Ascending aorta (tissue), 2 donors: Measurements from ENCODE around the gene MYOCD. TPM values are rescaled to one million over a fixed set of nuclear protein-coding genes. Genes with fewer than 3 reads are reported as not detected.
"Not testable (repeated sequence)": the region's sequence is repeated elsewhere in the genome, so short reads cannot be mapped to it uniquely, and the experiment has no call there.

Source experiments
- DNase-seq, 2 donors: peaks; one replicate each; pipeline ENCODE4 v3.0.0-alpha.2; 2019; ENCODE audit warnings: low spot score in 2 of 2
- H3K27ac ChIP-seq, 2 donors: fragments of 200-600 bp; sonication (generic); one replicate each; pipeline ENCODE4 v1.5.1; 2016 to 2017; ENCODE audit warnings: mild to moderate bottlenecking in 1 of 2
- H3K27me3 ChIP-seq: fragments of 200-600 bp; sonication (generic); one replicate; pipeline ENCODE4 v1.5.1; 2017
- H3K36me3 ChIP-seq, 2 donors: fragments of 200-600 bp; sonication (generic); one replicate each; pipeline ENCODE4 v1.5.1; 2016
- H3K4me1 ChIP-seq, 2 donors: fragments of 200-600 bp; sonication (generic); one replicate each; pipeline ENCODE4 v1.5.1; 2016 to 2017; ENCODE audit warnings: mild to moderate bottlenecking in 1 of 2
- H3K4me3 ChIP-seq, 2 donors: fragments of 200-600 bp; sonication (generic); one replicate each; pipeline ENCODE4 v1.5.1; 2016 to 2017; ENCODE audit warnings: mild to moderate bottlenecking in 1 of 2
- H3K9me3 ChIP-seq, 2 donors: fragments of 200-600 bp; sonication (generic); one replicate each; pipeline ENCODE4 v1.5.1; 2016
- intact Hi-C: fragments of 100-400 bp; cut with DNase I; formaldehyde crosslinking; loops from one replicate; pipeline ENCODE4 v1.15.1; 2023
- total RNA-seq: library from RNA; depleted of rRNA; stranded (reverse); fragments of >200 nt; gene quantifications from one replicate; pipeline ENCODE4 v1.1.0, GENCODE V29; 2016
- TF ChIP-seq, protein P1 (sequence below), 3 experiments: fragments of 200-600 bp in 2 of 3; fragments of 450-650 bp in 1 of 3; sonication (generic) in 2 of 3; IDR thresholded peaks; one replicate each; pipeline ENCODE4 v1.5.1; 2016 to 2019; ENCODE audit warnings: antibody characterized with exemption in 3 of 3, mild to moderate bottlenecking in 1 of 3, moderate library complexity in 1 of 3

Gene MYOCD
- total RNA-seq, 1 donor from 2014 or later = 153 TPM

DNA sequence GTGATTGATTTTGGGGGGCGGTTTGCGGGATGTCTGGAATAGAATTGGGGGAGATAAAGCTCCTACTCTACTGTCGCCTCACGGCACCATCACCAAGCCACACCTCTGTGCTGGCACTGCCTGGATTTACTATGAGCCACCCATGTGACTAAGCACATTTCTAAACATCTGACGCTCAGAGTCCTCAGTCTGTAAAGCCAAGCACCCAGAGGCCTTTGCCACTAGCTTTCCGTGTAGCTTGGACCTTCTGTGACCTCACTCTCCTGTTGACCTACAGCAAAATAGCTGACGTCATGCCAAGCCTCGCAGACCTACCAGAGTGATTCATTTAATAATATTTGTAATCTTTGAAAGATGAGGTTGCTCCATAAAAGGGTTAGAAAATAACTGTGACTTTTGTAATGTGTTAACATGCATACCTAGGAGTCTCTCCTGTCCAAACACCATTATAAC lies 38.5 kb upstream of the MYOCD start:
- H3K27ac ChIP-seq = peak overlapping the region; percentile 95 to 96
- H3K4me1 ChIP-seq = peaks cover 15 to 45% of the 10 kb centered on the region in 2 donors
- TF ChIP-seq, protein P1, sequence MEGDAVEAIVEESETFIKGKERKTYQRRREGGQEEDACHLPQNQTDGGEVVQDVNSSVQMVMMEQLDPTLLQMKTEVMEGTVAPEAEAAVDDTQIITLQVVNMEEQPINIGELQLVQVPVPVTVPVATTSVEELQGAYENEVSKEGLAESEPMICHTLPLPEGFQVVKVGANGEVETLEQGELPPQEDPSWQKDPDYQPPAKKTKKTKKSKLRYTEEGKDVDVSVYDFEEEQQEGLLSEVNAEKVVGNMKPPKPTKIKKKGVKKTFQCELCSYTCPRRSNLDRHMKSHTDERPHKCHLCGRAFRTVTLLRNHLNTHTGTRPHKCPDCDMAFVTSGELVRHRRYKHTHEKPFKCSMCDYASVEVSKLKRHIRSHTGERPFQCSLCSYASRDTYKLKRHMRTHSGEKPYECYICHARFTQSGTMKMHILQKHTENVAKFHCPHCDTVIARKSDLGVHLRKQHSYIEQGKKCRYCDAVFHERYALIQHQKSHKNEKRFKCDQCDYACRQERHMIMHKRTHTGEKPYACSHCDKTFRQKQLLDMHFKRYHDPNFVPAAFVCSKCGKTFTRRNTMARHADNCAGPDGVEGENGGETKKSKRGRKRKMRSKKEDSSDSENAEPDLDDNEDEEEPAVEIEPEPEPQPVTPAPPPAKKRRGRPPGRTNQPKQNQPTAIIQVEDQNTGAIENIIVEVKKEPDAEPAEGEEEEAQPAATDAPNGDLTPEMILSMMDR (IDR thresholded peaks at IDR 0.05) = no peak
- DNase-seq = peak; percentile 80 to 96
- no peaks in the 10 kb centered on the region for H3K9me3 ChIP-seq
- H3K4me3 ChIP-seq = peak overlapping the region in 1 of 2 donors; percentile 32
- intact Hi-C loops = loop anchor here (1.0 to 5.0 kb wide), 8 partner anchors 40 to 260 kb away; partner anchors contain the start of gene MYOCD
- H3K36me3 ChIP-seq = no peaks in the 10 kb centered on the region
- no peaks in the 10 kb centered on the region for H3K27me3 ChIP-seq

DNA sequence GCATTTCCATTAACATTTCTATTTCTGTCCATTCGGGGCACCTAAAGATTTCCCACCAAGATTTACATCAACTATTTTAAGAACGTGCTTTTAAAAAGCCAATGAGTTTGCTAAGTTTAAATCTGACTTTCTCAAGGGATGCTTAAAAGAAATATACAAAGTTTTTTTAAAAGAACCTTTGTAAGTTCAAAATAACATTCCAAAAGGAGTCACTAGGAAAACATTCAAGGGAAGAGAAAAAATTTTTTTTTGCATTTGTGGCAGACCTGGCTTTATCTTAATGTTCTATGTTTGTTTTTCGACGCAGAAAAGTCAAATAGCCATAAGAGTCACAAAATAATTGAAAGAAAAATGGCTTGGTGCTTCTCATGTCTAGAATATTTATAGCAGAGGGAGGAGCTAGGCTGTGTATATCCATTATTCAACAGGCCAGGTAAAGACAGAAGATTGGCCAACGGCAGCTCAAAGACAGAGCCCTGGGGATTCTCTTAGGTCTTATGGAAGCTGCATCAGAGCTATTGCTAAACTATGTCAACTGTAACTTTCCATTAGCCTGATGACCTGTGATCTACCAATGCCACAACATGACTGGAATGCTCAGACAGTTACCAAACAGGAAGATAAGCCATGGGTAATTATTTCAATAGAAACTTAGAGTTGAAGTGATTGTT lies 37.8 kb upstream of the MYOCD start:
- Histone ChIP-seq H3K4me1 (peaks cover 15 to 45% of the 10 kb centered on the region in 2 donors), H3K27ac (peak overlapping the region; percentile 95 to 96), H3K4me3 (no peak overlapping the region), H3K9me3 (no peaks in the 10 kb centered on the region), H3K36me3 (no peaks in the 10 kb centered on the region), H3K27me3 (no peaks in the 10 kb centered on the region)
- no peak for DNase-seq
- intact Hi-C loops = loop anchor here (1.0 to 5.0 kb wide), 8 partner anchors 39 to 261 kb away; partner anchors contain the start of gene MYOCD
- TF ChIP-seq, protein P1 (IDR thresholded peaks at IDR 0.05) = no peak

DNA sequence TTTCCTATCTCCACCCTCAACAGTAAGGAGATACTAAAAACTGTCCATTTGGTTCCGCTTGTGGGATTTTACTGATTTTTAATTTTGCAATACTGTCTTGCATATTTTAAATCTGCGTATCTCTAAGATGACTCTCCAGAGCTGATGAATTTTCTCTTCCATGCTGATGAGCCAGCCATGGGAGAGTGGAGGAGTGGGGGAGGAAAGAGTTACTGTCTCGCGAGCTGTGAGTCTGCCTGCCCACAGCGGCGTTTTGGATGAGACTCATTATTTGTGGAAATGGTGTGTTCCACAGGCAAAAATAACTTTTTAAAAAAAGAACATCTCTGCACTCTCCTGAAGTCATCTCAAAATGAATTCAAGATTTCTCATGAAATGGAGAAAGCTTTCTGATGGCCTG lies 34.6 kb upstream of the MYOCD start:
- peak overlapping the region in 1 of 2 donors; percentile 11 for H3K4me3 ChIP-seq
- no peaks in the 10 kb centered on the region for H3K27me3 ChIP-seq
- intact Hi-C loops = no loop called here
- no peaks in the 10 kb centered on the region for H3K36me3 ChIP-seq
- H3K27ac ChIP-seq = peak overlapping the region; percentile 95 to 96
- TF ChIP-seq, protein P1 (IDR thresholded peaks at IDR 0.05) = no peak
- peak in 1 of 2 donors; percentile 71 for DNase-seq
- no peaks in the 10 kb centered on the region for H3K9me3 ChIP-seq
- peaks cover 15 to 54% of the 10 kb centered on the region in 2 donors for H3K4me1 ChIP-seq

GRCh38 chr17:12632785-12633184 lies 32.9 kb upstream of the MYOCD start:
- Histone ChIP-seq H3K27ac (peak overlapping the region; percentile 95 to 96), H3K4me1 (peaks cover 14 to 56% of the 10 kb centered on the region in 2 donors), H3K36me3 (no peaks in the 10 kb centered on the region), H3K9me3 (no peaks in the 10 kb centered on the region), H3K4me3 (no peak overlapping the region), H3K27me3 (no peaks in the 10 kb centered on the region)
- intact Hi-C loops = no loop called here
- TF ChIP-seq, protein P1 (IDR thresholded peaks at IDR 0.05) = no peak
- DNase-seq = no peak

DNA sequence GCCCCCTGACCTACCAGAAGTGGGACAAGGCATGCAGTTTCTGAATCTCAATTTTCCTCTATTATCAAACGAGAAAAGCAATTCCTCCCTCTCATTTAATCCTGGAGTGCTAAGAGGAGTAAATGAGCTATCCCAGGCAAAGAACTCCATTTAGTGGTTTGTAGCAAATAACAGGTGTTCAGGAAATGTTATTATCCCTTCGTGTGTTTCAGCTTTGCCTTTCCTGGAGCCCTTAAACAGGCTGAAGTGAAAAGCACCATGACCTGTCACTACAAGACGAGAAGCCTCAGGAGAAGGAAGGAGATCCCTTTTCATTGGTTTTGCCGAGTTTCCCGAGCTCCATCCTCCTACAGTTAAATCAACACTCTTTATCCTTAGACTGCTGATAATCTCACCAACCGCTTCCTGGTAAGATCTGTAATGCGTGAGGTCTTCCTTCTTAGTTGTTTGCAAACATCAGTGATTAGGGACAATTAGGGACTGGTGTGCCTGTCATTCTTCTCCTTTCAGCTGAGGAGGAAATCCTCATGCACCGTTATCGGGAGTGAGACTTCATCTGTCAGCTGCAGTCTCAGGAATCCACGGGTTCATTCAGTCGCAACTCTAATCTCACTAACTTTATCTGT lies 30.8 kb upstream of the MYOCD start:
- DNase-seq = no peak
- peak overlapping the region in 1 of 2 donors; percentile 3 for H3K4me3 ChIP-seq
- peak overlapping the region; percentile 48 for H3K27ac ChIP-seq
- TF ChIP-seq, protein P1 (IDR thresholded peaks at IDR 0.05) = no peak
- peaks cover 8 to 37% of the 10 kb centered on the region in 2 donors for H3K4me1 ChIP-seq
- no peaks in the 10 kb centered on the region for H3K27me3 ChIP-seq
- H3K9me3 ChIP-seq = no peaks in the 10 kb centered on the region
- no peaks in the 10 kb centered on the region for H3K36me3 ChIP-seq
- intact Hi-C loops = no loop called here

GRCh38 chr17:12635996-12636395 lies 29.7 kb upstream of the MYOCD start:
- Histone ChIP-seq H3K27ac (peak overlapping the region in 1 of 2 donors; percentile 88), H3K4me1 (peaks cover 5 to 26% of the 10 kb centered on the region in 2 donors)
- H3K9me3 ChIP-seq, H3K36me3 ChIP-seq, H3K4me3 ChIP-seq, intact Hi-C loops, H3K27me3 ChIP-seq, DNase-seq: not testable (repeated sequence)
